GM19395 (cell line): Measurements from ENCODE around the gene GNG12.
"Not testable (repeated sequence)": the region's sequence is repeated elsewhere in the genome, so short reads cannot be mapped to it uniquely, and the experiment has no call there.

Experiments
- ATAC-seq: cut with Tn5 transposase; IDR thresholded peaks from one replicate; pipeline ENCODE4 v1.9.1; 2021; ENCODE audit warnings: mild to moderate bottlenecking, moderate library complexity; ENCODE audit not compliant: unreplicated experiment

The GNG12 gene

GRCh38 chr1:67665307-67665706, 168.0 kb downstream of the GNG12 start:
- ATAC-seq: not testable (repeated sequence)

- ATAC-seq: no peak
Observed at GRCh38 chr1:67664048-67664447, 169.2 kb downstream of the GNG12 start.

- ATAC-seq: no peak
Observed at GRCh38 chr1:67662884-67663283, 170.4 kb downstream of the GNG12 start.

GRCh38 chr1:67659229-67659628, 174.0 kb downstream of the GNG12 start:
- ATAC-seq: no peak

- not testable (repeated sequence) for ATAC-seq
Observed at GRCh38 chr1:67657152-67657551, 176.1 kb downstream of the GNG12 start.

GRCh38 chr1:67655581-67655980, 177.7 kb downstream of the GNG12 start:
- ATAC-seq: no peak

- no peak for ATAC-seq
Observed at GRCh38 chr1:67653304-67653703, 180.0 kb downstream of the GNG12 start.

GRCh38 chr1:67652800-67653199, 180.5 kb downstream of the GNG12 start:
- peak; percentile 45 for ATAC-seq
